Measurements from ENCODE around the gene MRPL50.
"Not testable (repeated sequence)": the region's sequence is repeated elsewhere in the genome, so short reads cannot be mapped to it uniquely, and the experiment has no call there.

The MRPL50 gene

GRCh38 chr9:101418518-101419430, 20.4 kb upstream of the MRPL50 start:
- DNase-seq (ENCODE audit: low read depth in 1 of 2, low spot score in 1 of 2): no peak

GRCh38 chr9:101417977-101418376, 19.6 kb upstream of the MRPL50 start:
- DNase-seq (ENCODE audit: low read depth in 1 of 2, low spot score in 1 of 2): no peak

- DNase-seq (ENCODE audit: low read depth in 1 of 2, low spot score in 1 of 2): no peak
Observed at GRCh38 chr9:101417389-101417788, 19.0 kb upstream of the MRPL50 start.

GRCh38 chr9:101415578-101415977, 17.2 kb upstream of the MRPL50 start:
- DNase-seq (ENCODE audit: low read depth in 1 of 2, low spot score in 1 of 2): no peak

GRCh38 chr9:101414839-101415238, 16.4 kb upstream of the MRPL50 start:
- DNase-seq (ENCODE audit: low read depth in 1 of 2, low spot score in 1 of 2): no peak

- no peak for DNase-seq (ENCODE audit: low read depth in 1 of 2, low spot score in 1 of 2)
Observed at GRCh38 chr9:101409079-101409477, 10.7 kb upstream of the MRPL50 start.

GRCh38 chr9:101408374-101409078, 10.1 kb upstream of the MRPL50 start:
- no peak for DNase-seq (ENCODE audit: low read depth in 1 of 2, low spot score in 1 of 2)

GRCh38 chr9:101403516-101404285, 5.3 kb upstream of the MRPL50 start:
- DNase-seq (ENCODE audit: low read depth in 1 of 2, low spot score in 1 of 2): no peak

GRCh38 chr9:101400120-101400519, 1.7 kb upstream of the MRPL50 start:
- DNase-seq (ENCODE audit: low read depth in 1 of 2, low spot score in 1 of 2): no peak

GRCh38 chr9:101399643-101399970, 1.2 kb upstream of the MRPL50 start:
- DNase-seq (ENCODE audit: low read depth in 1 of 2, low spot score in 1 of 2): no peak

GRCh38 chr9:101398930-101399642, 668 bp upstream of the MRPL50 start:
- peak in 1 of 2 donors; percentile 5 for DNase-seq (ENCODE audit: low read depth in 1 of 2, low spot score in 1 of 2)

- DNase-seq (ENCODE audit: low read depth in 1 of 2, low spot score in 1 of 2): no peak
Observed at GRCh38 chr9:101397746-101398067, 711 bp downstream of the MRPL50 start.

- no peak for DNase-seq (ENCODE audit: low read depth in 1 of 2, low spot score in 1 of 2)
Observed at GRCh38 chr9:101394687-101395086, 3.7 kb downstream of the MRPL50 start.

- no peak for DNase-seq (ENCODE audit: low read depth in 1 of 2, low spot score in 1 of 2)
Observed at GRCh38 chr9:101393135-101393534, 5.3 kb downstream of the MRPL50 start.

GRCh38 chr9:101388507-101388993, 9.9 kb downstream of the MRPL50 start:
- no peak for DNase-seq (ENCODE audit: low read depth in 1 of 2, low spot score in 1 of 2)

- DNase-seq (ENCODE audit: low read depth in 1 of 2, low spot score in 1 of 2): no peak
Observed at GRCh38 chr9:101387871-101388506, 10.4 kb downstream of the MRPL50 start.

GRCh38 chr9:101384873-101385536, 13.4 kb downstream of the MRPL50 start, which contains the start of gene BAAT:
Gene BAAT, minus strand, starts transcription at chr9:101385006. Its CDS starts 13,602 bp downstream, at chr9:101371404.
- not testable (repeated sequence) for DNase-seq (ENCODE audit: low read depth in 1 of 2, low spot score in 1 of 2)

- DNase-seq (ENCODE audit: low read depth in 1 of 2, low spot score in 1 of 2): no peak
Observed at GRCh38 chr9:101383361-101383760, 15.1 kb downstream of the MRPL50 start.

GRCh38 chr9:101381833-101382342, 16.5 kb downstream of the MRPL50 start:
- DNase-seq (ENCODE audit: low read depth in 1 of 2, low spot score in 1 of 2): no peak

- DNase-seq (ENCODE audit: low read depth in 1 of 2, low spot score in 1 of 2): no peak
Observed at GRCh38 chr9:101381118-101381517, 17.3 kb downstream of the MRPL50 start.
